ENCODE results near the gene SEC14L1.

SEC14L1 gene

DNA sequence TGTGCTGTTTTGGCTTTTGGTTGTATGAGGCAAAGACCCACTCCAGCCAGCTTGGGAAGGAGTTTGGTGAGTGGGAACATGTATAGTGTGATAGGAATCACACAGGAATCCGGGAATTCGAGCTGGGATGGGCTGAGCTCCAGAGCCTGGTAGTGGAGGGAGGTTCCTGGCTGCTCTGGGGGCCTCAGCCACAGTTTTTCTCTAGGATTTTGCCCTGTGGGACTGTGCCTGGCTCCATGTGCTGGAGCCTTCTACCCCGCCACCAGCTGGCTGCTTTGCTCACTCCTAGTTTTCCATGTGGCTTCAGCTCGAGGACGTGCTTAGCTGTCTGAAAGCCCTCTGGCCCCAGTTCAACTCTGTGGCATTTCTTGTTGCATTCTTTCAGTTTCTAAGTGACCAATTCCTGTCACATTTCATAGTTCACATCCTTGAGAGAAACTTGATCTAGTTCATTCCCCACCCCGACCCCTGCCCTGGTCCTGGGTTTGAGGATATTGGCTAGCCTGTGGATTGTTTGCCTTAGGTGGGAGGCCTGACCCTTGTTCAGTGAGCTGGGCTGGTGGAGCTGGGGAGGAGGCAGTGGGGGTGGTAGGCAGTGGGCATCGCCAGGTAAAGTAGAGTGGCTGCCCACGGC lies 5.0 kb downstream of the SEC14L1 start:
- no peak for DNase-seq (ENCODE audit: low read depth)
- TF ChIP-seq POLR2A (IDR thresholded peaks at IDR 0.05; ENCODE audit: extremely low read depth, insufficient read length), result no peak
- TF ChIP-seq MYC (IDR thresholded peaks at IDR 0.05; ENCODE audit: low read depth, low read length), result no peak
- TF ChIP-seq, protein P1, sequence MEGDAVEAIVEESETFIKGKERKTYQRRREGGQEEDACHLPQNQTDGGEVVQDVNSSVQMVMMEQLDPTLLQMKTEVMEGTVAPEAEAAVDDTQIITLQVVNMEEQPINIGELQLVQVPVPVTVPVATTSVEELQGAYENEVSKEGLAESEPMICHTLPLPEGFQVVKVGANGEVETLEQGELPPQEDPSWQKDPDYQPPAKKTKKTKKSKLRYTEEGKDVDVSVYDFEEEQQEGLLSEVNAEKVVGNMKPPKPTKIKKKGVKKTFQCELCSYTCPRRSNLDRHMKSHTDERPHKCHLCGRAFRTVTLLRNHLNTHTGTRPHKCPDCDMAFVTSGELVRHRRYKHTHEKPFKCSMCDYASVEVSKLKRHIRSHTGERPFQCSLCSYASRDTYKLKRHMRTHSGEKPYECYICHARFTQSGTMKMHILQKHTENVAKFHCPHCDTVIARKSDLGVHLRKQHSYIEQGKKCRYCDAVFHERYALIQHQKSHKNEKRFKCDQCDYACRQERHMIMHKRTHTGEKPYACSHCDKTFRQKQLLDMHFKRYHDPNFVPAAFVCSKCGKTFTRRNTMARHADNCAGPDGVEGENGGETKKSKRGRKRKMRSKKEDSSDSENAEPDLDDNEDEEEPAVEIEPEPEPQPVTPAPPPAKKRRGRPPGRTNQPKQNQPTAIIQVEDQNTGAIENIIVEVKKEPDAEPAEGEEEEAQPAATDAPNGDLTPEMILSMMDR (IDR thresholded peaks at IDR 0.05; ENCODE audit: low read depth, low read length), result no peak
- TF ChIP-seq, protein P2, sequence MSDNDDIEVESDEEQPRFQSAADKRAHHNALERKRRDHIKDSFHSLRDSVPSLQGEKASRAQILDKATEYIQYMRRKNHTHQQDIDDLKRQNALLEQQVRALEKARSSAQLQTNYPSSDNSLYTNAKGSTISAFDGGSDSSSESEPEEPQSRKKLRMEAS (IDR thresholded peaks at IDR 0.05; ENCODE audit: low read depth, low read length), result no peak
- no peak overlapping the region for H3K4me3 ChIP-seq (ENCODE audit: low read depth, low read length)

DNA sequence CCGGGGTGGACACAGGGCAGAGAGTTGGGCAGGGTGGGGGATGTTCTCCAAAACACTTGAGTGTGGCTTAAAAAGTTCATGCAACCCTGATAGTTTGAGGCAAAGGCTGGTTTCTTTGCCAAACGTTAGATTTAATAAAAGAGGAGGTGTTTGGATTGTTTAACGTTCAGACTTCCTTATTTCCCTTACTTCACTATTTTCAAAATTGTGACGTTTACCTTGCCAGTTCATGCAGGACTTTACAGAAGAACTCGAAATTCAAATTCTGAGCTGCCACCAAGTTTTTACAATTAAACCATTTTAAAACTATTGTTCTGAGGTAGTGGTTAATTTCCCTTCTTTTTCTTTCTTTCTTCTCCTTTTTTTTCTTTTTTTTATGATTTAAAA lies 5.5 kb downstream of the SEC14L1 start:
- no peak overlapping the region for H3K4me3 ChIP-seq (ENCODE audit: low read depth, low read length)
- no peak for DNase-seq (ENCODE audit: low read depth)
- TF ChIP-seq, protein P1 (IDR thresholded peaks at IDR 0.05; ENCODE audit: low read depth, low read length), result no peak
- TF ChIP-seq POLR2A (IDR thresholded peaks at IDR 0.05; ENCODE audit: extremely low read depth, insufficient read length) (no peak), MYC (IDR thresholded peaks at IDR 0.05; ENCODE audit: low read depth, low read length) (no peak)
- TF ChIP-seq, protein P2 (IDR thresholded peaks at IDR 0.05; ENCODE audit: low read depth, low read length), result no peak

DNA sequence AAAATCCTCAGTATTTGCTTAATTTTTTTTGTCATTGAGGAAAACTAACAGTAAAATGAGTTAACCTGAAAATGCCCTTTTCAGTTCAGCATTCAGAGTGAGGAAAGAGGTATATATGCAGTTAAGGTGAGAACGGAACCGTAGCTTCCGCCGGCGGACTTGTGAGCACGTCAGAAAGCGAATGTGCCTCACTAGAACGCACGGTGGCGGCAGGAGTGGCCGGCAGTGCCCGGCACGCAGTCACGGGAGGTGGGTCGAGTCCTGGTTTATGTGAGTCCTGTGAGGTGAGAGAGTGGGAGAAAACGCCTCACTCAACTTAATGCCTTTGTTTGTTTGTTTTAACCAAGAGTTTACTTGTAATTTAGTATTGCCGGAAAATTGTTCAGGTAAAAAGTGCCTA lies 6.1 kb downstream of the SEC14L1 start:
- DNase-seq (ENCODE audit: low read depth), result no peak
- H3K4me3 ChIP-seq (ENCODE audit: low read depth, low read length), result no peak overlapping the region
- TF ChIP-seq MYC (IDR thresholded peaks at IDR 0.05; ENCODE audit: low read depth, low read length) (no peak), POLR2A (IDR thresholded peaks at IDR 0.05; ENCODE audit: extremely low read depth, insufficient read length) (no peak)
- TF ChIP-seq, protein P1 (IDR thresholded peaks at IDR 0.05; ENCODE audit: low read depth, low read length), result no peak
- TF ChIP-seq, protein P2 (IDR thresholded peaks at IDR 0.05; ENCODE audit: low read depth, low read length), result no peak

DNA sequence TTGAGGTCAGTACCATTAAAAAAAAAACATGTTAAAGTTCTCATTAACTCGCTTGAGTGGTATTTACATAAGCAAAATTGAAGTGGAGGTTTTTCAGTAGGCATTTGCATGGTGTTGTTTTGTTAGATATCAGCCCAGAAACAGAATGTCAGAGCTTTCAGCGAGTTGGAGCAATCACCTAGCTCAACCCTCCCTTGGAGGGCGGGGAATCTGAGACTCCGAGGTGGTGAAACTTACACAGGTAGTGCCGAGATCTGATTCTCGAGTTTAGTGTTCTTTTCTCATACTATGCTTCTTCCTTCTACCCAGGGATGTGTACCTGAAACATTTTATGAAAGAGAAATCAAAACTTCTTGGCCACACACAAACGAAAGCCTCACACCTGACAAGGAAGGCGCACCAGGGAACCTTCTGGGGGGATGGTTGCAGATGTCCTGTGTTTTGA lies 6.6 kb downstream of the SEC14L1 start:
- TF ChIP-seq, protein P2 (IDR thresholded peaks at IDR 0.05; ENCODE audit: low read depth, low read length), result no peak
- TF ChIP-seq, protein P1 (IDR thresholded peaks at IDR 0.05; ENCODE audit: low read depth, low read length), result no peak
- TF ChIP-seq MYC (IDR thresholded peaks at IDR 0.05; ENCODE audit: low read depth, low read length) (no peak), POLR2A (IDR thresholded peaks at IDR 0.05; ENCODE audit: extremely low read depth, insufficient read length) (no peak)
- no peak overlapping the region for H3K4me3 ChIP-seq (ENCODE audit: low read depth, low read length)
- DNase-seq (ENCODE audit: low read depth), result no peak

DNA sequence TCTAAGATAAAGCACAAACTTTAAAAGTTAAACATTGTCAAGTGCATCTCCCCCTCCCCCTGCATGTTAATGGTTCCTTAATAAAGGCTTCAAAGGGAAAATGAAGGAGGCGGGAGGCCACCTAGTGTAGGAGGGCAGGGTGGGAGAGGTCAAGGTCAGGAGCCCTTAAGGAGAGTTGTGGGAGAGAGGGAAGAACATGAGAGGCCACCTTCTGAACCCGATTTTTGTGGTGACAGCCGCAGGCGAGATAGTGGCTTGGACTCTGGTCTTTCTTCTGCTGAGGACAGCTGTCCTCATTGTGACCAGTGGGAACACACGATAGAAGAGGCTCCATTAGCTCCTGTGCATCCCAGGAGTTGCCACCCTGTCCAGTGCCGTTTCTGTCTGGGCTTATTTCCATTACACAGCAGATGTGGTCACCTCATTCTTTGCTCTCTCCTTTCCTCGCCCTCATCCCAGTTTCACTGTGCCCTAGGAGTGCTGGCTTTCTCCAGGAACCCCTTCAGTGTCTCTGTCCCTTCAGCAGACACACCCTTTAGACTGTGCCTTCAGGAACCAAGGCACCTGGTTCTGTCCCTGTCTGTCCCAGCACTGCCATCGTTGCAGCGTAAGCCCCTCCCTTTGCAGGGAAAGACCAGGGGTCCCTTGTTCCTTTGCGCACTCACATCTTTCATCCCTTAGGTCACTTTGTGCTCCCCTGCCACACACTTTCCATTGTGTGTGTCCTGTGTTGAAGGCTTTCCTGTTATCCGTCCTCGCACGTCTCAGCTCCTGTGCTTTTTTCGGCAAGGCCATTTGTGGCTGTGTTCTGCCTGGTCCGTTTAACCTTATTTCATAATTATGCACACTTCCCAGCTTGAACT lies 7.5 kb downstream of the SEC14L1 start:
- no peak overlapping the region for H3K4me3 ChIP-seq (ENCODE audit: low read depth, low read length)
- no peak for DNase-seq (ENCODE audit: low read depth)
- TF ChIP-seq, protein P2 (IDR thresholded peaks at IDR 0.05; ENCODE audit: low read depth, low read length), result no peak
- TF ChIP-seq, protein P1 (IDR thresholded peaks at IDR 0.05; ENCODE audit: low read depth, low read length), result no peak
- TF ChIP-seq POLR2A (IDR thresholded peaks at IDR 0.05; ENCODE audit: extremely low read depth, insufficient read length), result no peak
- TF ChIP-seq MYC (IDR thresholded peaks at IDR 0.05; ENCODE audit: low read depth, low read length), result no peak

All from NB4 (cell line).